Spinal cord (tissue), 10 donors: ENCODE data around the gene OSBPL8. TPM values are rescaled to one million over a fixed set of nuclear protein-coding genes. Genes with fewer than 3 reads are reported as not detected.

ENCODE experiments used
- DNase-seq, 6 donors: peaks; one replicate each; pipeline versions ENCODE4 v3.0.0 to v3.0.0-alpha.2; 2013 to 2015; ENCODE audit warnings: low spot score in 6 of 6, low read depth in 4 of 6
- H3K27ac ChIP-seq: one replicate; pipeline ENCODE4 v1.5.1; 2013; ENCODE audit warnings: low read depth, low read length, control low read depth
- H3K27me3 ChIP-seq: one replicate; pipeline ENCODE4 v1.6.1; 2013; ENCODE audit warnings: low read length; ENCODE audit not compliant: control insufficient read depth, insufficient read depth
- H3K36me3 ChIP-seq: one replicate; pipeline ENCODE4 v1.6.1; 2013; ENCODE audit warnings: low read length; ENCODE audit not compliant: control insufficient read depth, insufficient read depth
- H3K4me1 ChIP-seq: one replicate; pipeline ENCODE4 v1.6.1; 2013; ENCODE audit warnings: low read length; ENCODE audit not compliant: control insufficient read depth, insufficient read depth
- H3K4me3 ChIP-seq: one replicate; pipeline ENCODE4 v1.5.1; 2013; ENCODE audit warnings: low read depth, low read length, control low read depth
- H3K9me3 ChIP-seq: one replicate; pipeline ENCODE4 v1.6.1; 2013; ENCODE audit warnings: low read length; ENCODE audit not compliant: control insufficient read depth, insufficient read depth
- WGBS: methylation state at CpG from one replicate; pipeline ENCODE4 v1.1.5; 2013; ENCODE audit warnings: missing lambda C conversion rate; ENCODE audit not compliant: insufficient coverage; 5-methylcytosine and 5-hydroxymethylcytosine counted together
- polyA plus RNA-seq, 2 donors: library from polyadenylated mRNA; unstranded; fragments of 120-200 nt; gene quantifications; one replicate each; pipeline ENCODE4 v1.2.1, GENCODE V29; 2013; ENCODE audit not compliant: insufficient read length in 2 of 2
- total RNA-seq, 2 donors: library from RNA; depleted of rRNA in 1 of 2; stranded (reverse); fragments of 120-200 nt in 1 of 2; fragments of >200 nt in 1 of 2; gene quantifications; one replicate each; pipeline versions ENCODE4 v1.2.3 to v1.2.4, GENCODE V29; 2013 to 2014
- donor health status: healthy.

OSBPL8 gene
- total and polyA plus RNA-seq, 4 donors: 34.1 to 149 (median 56.9) TPM

GRCh38 chr12:76556368-76556767 lies 3.2 kb downstream of the OSBPL8 start:
- 96% methylated on average over 3 of the region's 4 CpGs for WGBS
- Histone ChIP-seq H3K4me1 (peaks cover 4% of the 10 kb centered on the region), H3K27me3 (no peaks in the 10 kb centered on the region), H3K9me3 (no peaks in the 10 kb centered on the region), H3K4me3 (no peak overlapping the region), H3K36me3 (no peaks in the 10 kb centered on the region), H3K27ac (no peak overlapping the region)
- no peak for DNase-seq

- no peak for DNase-seq
- Histone ChIP-seq H3K27me3 (no peaks in the 10 kb centered on the region), H3K9me3 (no peaks in the 10 kb centered on the region), H3K4me3 (no peak overlapping the region), H3K27ac (no peak overlapping the region), H3K4me1 (peaks cover 4% of the 10 kb centered on the region), H3K36me3 (no peaks in the 10 kb centered on the region)
- WGBS: 63% methylated on average over 2 of the region's 2 CpGs
Measured at GRCh38 chr12:76555797-76556196, 3.8 kb downstream of the OSBPL8 start.

- no peaks in the 10 kb centered on the region for H3K9me3 ChIP-seq
- H3K27ac ChIP-seq: no peak overlapping the region
- peaks cover 4% of the 10 kb centered on the region for H3K4me1 ChIP-seq
- WGBS: no CpG with 5 or more reads among the region's 7 CpGs
- DNase-seq: no peak
- no peaks in the 10 kb centered on the region for H3K36me3 ChIP-seq
- no peaks in the 10 kb centered on the region for H3K27me3 ChIP-seq
- H3K4me3 ChIP-seq: no peak overlapping the region
Measured at GRCh38 chr12:76555231-76555767, 4.3 kb downstream of the OSBPL8 start.

GRCh38 chr12:76554405-76555230 lies 5.0 kb downstream of the OSBPL8 start:
- Histone ChIP-seq H3K4me3 (no peak overlapping the region), H3K27me3 (no peaks in the 10 kb centered on the region), H3K4me1 (peaks cover 4% of the 10 kb centered on the region), H3K36me3 (no peaks in the 10 kb centered on the region), H3K9me3 (no peaks in the 10 kb centered on the region), H3K27ac (no peak overlapping the region)
- 100% methylated on average over 1 of the region's 2 CpGs for WGBS
- DNase-seq: no peak

GRCh38 chr12:76552343-76552938 lies 7.1 kb downstream of the OSBPL8 start:
- WGBS: 90% methylated on average over 1 of the region's 3 CpGs
- Histone ChIP-seq H3K4me3 (no peak overlapping the region), H3K36me3 (no peaks in the 10 kb centered on the region), H3K27ac (no peak overlapping the region), H3K27me3 (no peaks in the 10 kb centered on the region), H3K9me3 (no peaks in the 10 kb centered on the region), H3K4me1 (peaks cover 4% of the 10 kb centered on the region)
- no peak for DNase-seq

- 78% methylated on average over 4 of the region's 5 CpGs for WGBS
- Histone ChIP-seq H3K27me3 (no peaks in the 10 kb centered on the region), H3K27ac (no peak overlapping the region), H3K9me3 (no peaks in the 10 kb centered on the region), H3K4me3 (no peak overlapping the region), H3K4me1 (no peaks in the 10 kb centered on the region), H3K36me3 (no peaks in the 10 kb centered on the region)
- DNase-seq: no peak
Measured at GRCh38 chr12:76551482-76551888, 8.1 kb downstream of the OSBPL8 start.

GRCh38 chr12:76549131-76549530 lies 10.4 kb downstream of the OSBPL8 start:
- no peaks in the 10 kb centered on the region for H3K27me3 ChIP-seq
- no peak overlapping the region for H3K4me3 ChIP-seq
- DNase-seq: no peak
- 80% methylated on average over 1 of the region's 4 CpGs for WGBS
- H3K4me1 ChIP-seq: no peaks in the 10 kb centered on the region
- H3K36me3 ChIP-seq: no peaks in the 10 kb centered on the region
- no peak overlapping the region for H3K27ac ChIP-seq
- H3K9me3 ChIP-seq: no peaks in the 10 kb centered on the region

- no peaks in the 10 kb centered on the region for H3K4me1 ChIP-seq
- H3K9me3 ChIP-seq: no peaks in the 10 kb centered on the region
- no peak overlapping the region for H3K4me3 ChIP-seq
- no peaks in the 10 kb centered on the region for H3K36me3 ChIP-seq
- H3K27me3 ChIP-seq: no peaks in the 10 kb centered on the region
- DNase-seq: no peak
- H3K27ac ChIP-seq: no peak overlapping the region
- WGBS: no CpG with 5 or more reads among the region's 3 CpGs
Measured at GRCh38 chr12:76548222-76548837, 11.2 kb downstream of the OSBPL8 start.

GRCh38 chr12:76547526-76547925 lies 12.0 kb downstream of the OSBPL8 start:
- H3K36me3 ChIP-seq: no peaks in the 10 kb centered on the region
- DNase-seq: no peak
- no peak overlapping the region for H3K27ac ChIP-seq
- no peaks in the 10 kb centered on the region for H3K4me1 ChIP-seq
- no peak overlapping the region for H3K4me3 ChIP-seq
- WGBS: no CpG with 5 or more reads among the region's 1 CpG
- H3K27me3 ChIP-seq: no peaks in the 10 kb centered on the region
- no peaks in the 10 kb centered on the region for H3K9me3 ChIP-seq
